Measurements from ENCODE around the gene RYR2.

Gene RYR2

GRCh38 chr1:237527761-237528160 is 485.8 kb downstream of the RYR2 start:
- no peak for DNase-seq (ENCODE audit: low read depth in 1 of 2, low spot score in 1 of 2)
- TF ChIP-seq JUND (IDR thresholded peaks at IDR 0.05; ENCODE audit: low read depth): no peak
- in situ Hi-C loops (cut with HindIII; ENCODE audit: low pct_unique_long_range_greater_than_20kb, low sequenced_read_pairs): no loop called here

DNA sequence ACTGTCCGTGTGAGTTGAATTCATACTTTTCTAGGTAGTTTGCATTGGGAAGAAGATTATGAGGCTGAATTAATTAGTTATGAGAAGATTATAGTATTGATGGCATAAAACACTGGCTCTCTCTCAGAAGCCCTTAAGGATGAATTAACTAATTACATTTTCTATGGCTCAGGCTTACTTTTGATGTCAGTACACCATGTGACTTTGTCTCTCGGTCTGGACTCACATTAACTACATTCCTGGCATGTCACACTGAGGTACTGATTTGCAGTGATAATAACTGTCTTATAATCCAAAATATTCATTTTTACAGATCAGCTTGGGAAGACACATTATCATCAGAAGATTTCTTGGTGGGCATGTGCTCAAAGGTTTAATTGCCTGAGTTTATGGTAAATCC is 486.6 kb downstream of the RYR2 start:
- DNase-seq (ENCODE audit: low read depth in 1 of 2, low spot score in 1 of 2): no peak
- in situ Hi-C loops (cut with HindIII; ENCODE audit: low pct_unique_long_range_greater_than_20kb, low sequenced_read_pairs): no loop called here

DNA sequence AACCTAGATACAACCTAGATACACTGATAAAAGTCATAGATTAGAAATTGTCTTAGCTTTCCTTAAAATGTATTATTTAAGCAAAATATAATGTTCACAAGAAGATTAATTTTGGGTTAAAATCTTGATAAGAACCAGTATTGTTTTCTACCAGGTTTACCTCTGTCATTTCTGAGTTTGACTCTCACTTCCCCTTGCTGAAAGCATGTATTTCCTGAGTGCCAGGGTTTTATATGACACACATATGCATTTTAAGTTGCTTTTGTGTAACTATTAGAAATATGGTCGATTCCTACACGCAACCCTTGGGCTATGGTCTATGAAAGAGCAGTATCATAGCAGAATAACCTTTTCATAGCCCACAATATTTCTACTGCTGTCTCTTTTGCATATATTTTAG is 497.1 kb downstream of the RYR2 start:
- in situ Hi-C loops (cut with HindIII; ENCODE audit: low pct_unique_long_range_greater_than_20kb, low sequenced_read_pairs): no loop called here
- no peak for TF ChIP-seq JUND (IDR thresholded peaks at IDR 0.05; ENCODE audit: low read depth)
- no peak for DNase-seq (ENCODE audit: low read depth in 1 of 2, low spot score in 1 of 2)

More for the DNA sequence above, 486.6 kb downstream of the RYR2 start:
- TF ChIP-seq JUND (IDR thresholded peaks at IDR 0.05; ENCODE audit: low read depth): no peak

DNA sequence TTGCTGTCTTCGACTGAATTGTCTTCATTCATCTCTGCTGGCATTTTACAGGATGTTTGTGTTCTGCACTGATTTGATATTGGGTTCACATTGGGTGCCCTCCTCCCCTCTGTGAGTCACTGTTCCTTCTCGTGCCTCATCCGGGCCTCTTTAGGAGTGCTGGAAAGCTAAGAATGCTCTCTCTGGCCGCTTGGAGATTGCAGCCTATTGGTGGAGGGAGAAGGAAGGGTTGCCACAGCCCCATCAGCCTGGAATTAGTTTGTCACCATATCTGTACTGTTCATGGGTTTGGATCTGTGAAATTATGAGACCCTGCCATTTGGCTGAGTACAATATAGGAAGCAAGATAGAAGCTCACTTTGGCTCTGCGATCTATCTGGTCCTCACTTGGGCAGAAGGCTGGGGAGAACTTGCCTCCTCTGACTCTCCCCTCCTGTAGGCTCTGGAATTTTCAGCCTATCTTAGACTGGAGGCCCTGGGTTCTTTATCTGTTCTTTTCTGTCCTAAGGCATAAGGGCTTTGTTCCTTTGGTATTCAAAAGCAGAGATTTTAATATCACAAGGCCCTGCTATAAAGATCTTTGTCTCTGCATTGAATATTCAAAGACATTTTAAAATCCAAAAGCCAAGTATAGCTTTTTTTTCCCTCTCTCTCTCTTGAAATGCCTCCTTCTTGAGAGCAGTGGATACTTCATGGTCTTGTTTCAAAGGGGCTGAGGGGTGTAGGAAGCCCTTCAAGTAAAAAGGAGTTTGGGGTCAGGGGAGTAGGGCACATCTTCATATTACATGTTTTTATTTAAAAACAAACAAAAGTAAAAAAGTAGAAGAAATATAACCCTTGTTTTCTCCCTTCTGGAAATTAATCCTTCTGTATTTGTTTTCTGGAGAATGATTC is 500.8 kb downstream of the RYR2 start:
- in situ Hi-C loops (cut with HindIII; ENCODE audit: low pct_unique_long_range_greater_than_20kb, low sequenced_read_pairs): no loop called here
- peak in 1 of 2 experiments; percentile 15 for DNase-seq (ENCODE audit: low read depth in 1 of 2, low spot score in 1 of 2)
- TF ChIP-seq JUND (IDR thresholded peaks at IDR 0.05; ENCODE audit: low read depth): no peak

DNA sequence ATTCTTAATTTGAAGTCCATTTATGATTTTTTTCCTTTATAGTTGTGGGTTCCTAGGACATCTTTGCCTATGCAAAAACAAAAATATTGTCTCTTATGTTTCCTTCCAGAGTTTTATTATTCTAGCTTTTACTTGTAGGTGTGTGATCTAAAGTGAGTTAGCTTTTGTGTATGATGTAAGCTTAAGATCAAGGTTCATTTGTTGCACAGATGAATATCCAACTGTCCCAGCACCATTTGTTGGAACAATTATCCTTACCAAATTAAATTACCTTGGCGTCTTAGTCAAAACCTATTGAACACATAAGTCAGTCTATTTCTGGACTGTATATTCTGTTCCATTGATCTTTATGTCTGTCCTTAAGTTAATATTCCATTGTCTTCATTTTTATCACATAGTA is 511.1 kb downstream of the RYR2 start:
- no peak for TF ChIP-seq JUND (IDR thresholded peaks at IDR 0.05; ENCODE audit: low read depth)
- DNase-seq (ENCODE audit: low read depth in 1 of 2, low spot score in 1 of 2): no peak
- in situ Hi-C loops (cut with HindIII; ENCODE audit: low pct_unique_long_range_greater_than_20kb, low sequenced_read_pairs): no loop called here

- no peak for DNase-seq (ENCODE audit: low read depth in 1 of 2, low spot score in 1 of 2)
- in situ Hi-C loops (cut with HindIII; ENCODE audit: low pct_unique_long_range_greater_than_20kb, low sequenced_read_pairs): no loop called here
- TF ChIP-seq JUND (IDR thresholded peaks at IDR 0.05; ENCODE audit: low read depth): no peak
Measured at GRCh38 chr1:237556911-237557310, 514.9 kb downstream of the RYR2 start.

DNA sequence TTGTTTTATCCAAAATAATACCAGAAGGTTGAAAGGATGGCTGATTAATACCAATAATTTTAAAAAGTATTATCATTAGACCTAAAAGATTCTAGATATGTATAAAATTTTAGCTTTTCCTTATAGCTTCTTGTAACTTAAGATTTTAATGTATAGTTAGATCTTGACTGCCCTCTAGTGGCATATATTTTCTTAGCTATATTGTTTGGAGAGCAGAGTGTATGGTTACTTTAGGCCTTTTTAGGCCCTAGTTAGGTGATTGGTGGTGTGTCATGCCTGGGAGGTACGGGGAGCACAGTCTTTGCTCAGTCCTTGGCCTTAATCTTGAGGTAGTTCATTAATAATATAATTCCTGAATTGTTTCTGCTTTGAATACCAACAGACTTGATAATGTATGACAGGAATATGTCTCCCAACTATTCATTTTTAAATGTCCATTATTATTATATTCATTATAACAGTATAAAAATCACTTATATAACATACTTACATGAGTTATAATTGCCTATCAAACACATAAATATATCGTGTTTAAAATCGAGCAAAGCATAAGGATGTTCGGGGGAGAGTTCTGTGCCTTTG is 520.3 kb downstream of the RYR2 start:
- no peak for TF ChIP-seq JUND (IDR thresholded peaks at IDR 0.05; ENCODE audit: low read depth)
- DNase-seq (ENCODE audit: low read depth in 1 of 2, low spot score in 1 of 2): peak; percentile 49 to 83
- in situ Hi-C loops (cut with HindIII; ENCODE audit: low pct_unique_long_range_greater_than_20kb, low sequenced_read_pairs): no loop called here

DNA sequence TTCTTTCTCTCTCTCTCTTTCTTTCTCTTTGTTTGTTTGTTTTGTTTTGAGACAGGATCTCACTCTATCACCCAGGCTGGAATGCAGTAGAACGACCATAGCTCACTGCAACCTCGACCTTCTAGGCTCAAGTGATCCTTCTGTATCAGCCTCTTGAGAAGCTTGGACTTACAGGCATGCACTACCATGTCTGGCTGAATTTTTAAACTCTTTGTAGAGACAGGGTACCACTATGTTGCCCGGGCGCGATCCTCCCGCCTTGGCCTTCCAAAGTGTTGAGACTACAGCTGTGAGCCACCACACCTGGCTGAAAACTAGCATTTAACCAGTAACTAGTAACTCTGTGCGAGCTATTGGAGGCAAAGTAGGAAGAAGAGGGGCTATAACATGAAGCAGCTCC is 523.3 kb downstream of the RYR2 start:
- peak in 1 of 2 experiments; percentile 9 for DNase-seq (ENCODE audit: low read depth in 1 of 2, low spot score in 1 of 2)
- in situ Hi-C loops (cut with HindIII; ENCODE audit: low pct_unique_long_range_greater_than_20kb, low sequenced_read_pairs): no loop called here
- no peak for TF ChIP-seq JUND (IDR thresholded peaks at IDR 0.05; ENCODE audit: low read depth)

GRCh38 chr1:237566581-237566980 is 524.6 kb downstream of the RYR2 start:
- no peak for TF ChIP-seq JUND (IDR thresholded peaks at IDR 0.05; ENCODE audit: low read depth)
- in situ Hi-C loops (cut with HindIII; ENCODE audit: low pct_unique_long_range_greater_than_20kb, low sequenced_read_pairs): no loop called here
- no peak for DNase-seq (ENCODE audit: low read depth in 1 of 2, low spot score in 1 of 2)

GRCh38 chr1:237568955-237569354 is 527.0 kb downstream of the RYR2 start:
- no peak for DNase-seq (ENCODE audit: low read depth in 1 of 2, low spot score in 1 of 2)
- no peak for TF ChIP-seq JUND (IDR thresholded peaks at IDR 0.05; ENCODE audit: low read depth)
- in situ Hi-C loops (cut with HindIII; ENCODE audit: low pct_unique_long_range_greater_than_20kb, low sequenced_read_pairs): no loop called here

DNA sequence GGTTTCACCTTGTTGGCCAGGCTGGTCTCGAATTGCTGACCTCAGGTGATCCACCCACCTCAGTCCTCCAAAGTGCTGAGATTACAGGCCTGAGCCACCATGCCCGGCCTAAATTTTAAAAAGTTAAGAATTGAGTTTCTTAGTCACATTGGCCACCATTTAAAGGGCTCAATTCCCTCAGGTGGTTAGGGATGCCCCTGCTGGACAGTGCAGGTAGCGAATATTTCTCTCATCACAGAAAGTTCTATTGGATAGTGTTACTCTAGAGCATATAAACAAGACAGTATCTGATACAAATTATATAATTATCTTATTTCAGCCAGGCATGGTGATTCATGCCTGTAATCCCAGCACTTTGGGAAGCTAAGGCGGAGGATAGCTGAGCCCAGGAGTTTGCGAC is 528.5 kb downstream of the RYR2 start:
- peak in 1 of 2 experiments; percentile 21 for DNase-seq (ENCODE audit: low read depth in 1 of 2, low spot score in 1 of 2)
- in situ Hi-C loops (cut with HindIII; ENCODE audit: low pct_unique_long_range_greater_than_20kb, low sequenced_read_pairs): no loop called here
- no peak for TF ChIP-seq JUND (IDR thresholded peaks at IDR 0.05; ENCODE audit: low read depth)

- DNase-seq (ENCODE audit: low read depth in 1 of 2, low spot score in 1 of 2): no peak
- no peak for TF ChIP-seq JUND (IDR thresholded peaks at IDR 0.05; ENCODE audit: low read depth)
- in situ Hi-C loops (cut with HindIII; ENCODE audit: low pct_unique_long_range_greater_than_20kb, low sequenced_read_pairs): no loop called here
Measured at GRCh38 chr1:237574536-237574935, 532.6 kb downstream of the RYR2 start.

DNA sequence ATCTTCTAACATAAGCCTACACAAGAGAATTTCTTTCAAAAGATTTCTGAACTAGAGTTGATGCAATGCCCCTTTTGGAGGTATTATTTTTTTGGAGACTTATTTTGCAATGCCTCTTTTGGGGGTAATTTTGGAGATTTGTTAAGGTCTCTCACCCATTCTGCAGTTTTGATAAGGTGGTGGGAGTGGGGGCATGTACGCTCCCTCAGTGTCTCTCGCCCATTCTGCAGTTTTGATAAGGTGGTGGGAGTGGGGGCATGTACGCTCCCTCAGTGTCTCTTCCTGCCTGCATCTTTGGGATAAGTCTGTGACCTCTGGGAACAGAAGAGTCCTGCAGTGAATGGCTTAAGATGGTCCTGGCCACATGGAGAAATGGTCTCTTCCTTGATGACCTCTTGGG is 536.6 kb downstream of the RYR2 start:
- TF ChIP-seq JUND (IDR thresholded peaks at IDR 0.05; ENCODE audit: low read depth): no peak
- in situ Hi-C loops (cut with HindIII; ENCODE audit: low pct_unique_long_range_greater_than_20kb, low sequenced_read_pairs): no loop called here
- DNase-seq (ENCODE audit: low read depth in 1 of 2, low spot score in 1 of 2): no peak
